ENCODE results near the gene ARHGAP22. TPM values are rescaled to one million over a fixed set of nuclear protein-coding genes. Genes with fewer than 3 reads are reported as not detected.

The ARHGAP22 gene
- polyA plus RNA-seq, 1 of the 3 experiments (the other 2 are of a cell fraction) = 12.4 TPM

DNA sequence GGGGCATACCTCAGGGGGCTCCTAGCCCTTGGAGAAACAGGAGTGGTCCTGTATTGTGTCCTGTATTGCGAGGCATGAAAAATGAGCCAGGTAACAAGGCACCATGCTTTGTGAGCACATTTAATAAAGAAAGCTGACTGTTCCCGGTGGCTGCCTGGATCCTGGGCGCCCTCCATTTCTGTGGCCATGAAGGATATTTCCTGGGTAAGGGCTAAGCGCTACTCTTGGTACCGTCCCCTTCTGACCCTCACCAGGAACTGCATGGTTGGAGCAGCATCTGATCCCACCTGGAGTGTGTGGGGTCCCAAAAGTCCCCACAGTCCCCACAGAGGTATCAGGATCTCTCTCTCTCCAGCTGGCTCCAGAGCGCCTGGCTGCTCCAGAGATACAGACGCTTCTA, 158.9 kb downstream of the ARHGAP22 start:
- Histone ChIP-seq H3K27me3 (ENCODE audit: insufficient read depth) (no peaks in the 10 kb centered on the region), H3K4me1 (ENCODE audit: control insufficient read depth in 1 of 2, insufficient read depth in 2 of 2, low read depth in 1 of 2, low read length in 1 of 2) (peaks cover 12 to 33% of the 10 kb centered on the region in 2 experiments; a peak in 3 of 4 replicates), H3K79me2 (ENCODE audit: insufficient read depth) (no peaks in the 10 kb centered on the region), H4K20me1 (ENCODE audit: insufficient read depth) (peaks cover 24% of the 10 kb centered on the region), H3K27ac (ENCODE audit: low read depth in 2 of 2, low read length in 1 of 2) (no peak overlapping the region), H3K4me3 (ENCODE audit: low read depth in 2 of 2, low read length in 1 of 2) (no peak overlapping the region), H3K36me3 (replicated peaks in 1 of 2; ENCODE audit: control insufficient read depth in 1 of 2, insufficient read depth in 2 of 2, low read length in 1 of 2) (no peaks in the 10 kb centered on the region), H3F3A (replicated peaks; ENCODE audit: insufficient read depth) (peaks cover 22% of the 10 kb centered on the region), H2AFZ (ENCODE audit: low read depth) (no peak overlapping the region), H3K9ac (no peak overlapping the region), H3K4me2 (no peak overlapping the region), H3K9me3 (no peaks in the 10 kb centered on the region), H3K9me2 (no peaks in the 10 kb centered on the region)
- no peak for DNase-seq
- TF ChIP-seq TAF1 (IDR thresholded peaks at IDR 0.05; ENCODE audit: borderline replicate concordance, low read depth, low read length) = no peak
- TF ChIP-seq SIN3A (IDR thresholded peaks at IDR 0.05; ENCODE audit: borderline replicate concordance, low read depth, low read length) = no peak
- no peak for TF ChIP-seq RXRA (IDR thresholded peaks at IDR 0.05; ENCODE audit: borderline replicate concordance, low read depth)
- no peak for TF ChIP-seq NFIC (IDR thresholded peaks at IDR 0.05; ENCODE audit: borderline replicate concordance)
- no peak for TF ChIP-seq NRF1 (IDR thresholded peaks at IDR 0.05; ENCODE audit: low read depth, low read length)
- no peak for TF ChIP-seq FOSL2 (IDR thresholded peaks at IDR 0.05; ENCODE audit: borderline replicate concordance, low read depth)
- no peak for TF ChIP-seq RFX5 (IDR thresholded peaks at IDR 0.05; ENCODE audit: low read length)
- TF ChIP-seq, protein P1, sequence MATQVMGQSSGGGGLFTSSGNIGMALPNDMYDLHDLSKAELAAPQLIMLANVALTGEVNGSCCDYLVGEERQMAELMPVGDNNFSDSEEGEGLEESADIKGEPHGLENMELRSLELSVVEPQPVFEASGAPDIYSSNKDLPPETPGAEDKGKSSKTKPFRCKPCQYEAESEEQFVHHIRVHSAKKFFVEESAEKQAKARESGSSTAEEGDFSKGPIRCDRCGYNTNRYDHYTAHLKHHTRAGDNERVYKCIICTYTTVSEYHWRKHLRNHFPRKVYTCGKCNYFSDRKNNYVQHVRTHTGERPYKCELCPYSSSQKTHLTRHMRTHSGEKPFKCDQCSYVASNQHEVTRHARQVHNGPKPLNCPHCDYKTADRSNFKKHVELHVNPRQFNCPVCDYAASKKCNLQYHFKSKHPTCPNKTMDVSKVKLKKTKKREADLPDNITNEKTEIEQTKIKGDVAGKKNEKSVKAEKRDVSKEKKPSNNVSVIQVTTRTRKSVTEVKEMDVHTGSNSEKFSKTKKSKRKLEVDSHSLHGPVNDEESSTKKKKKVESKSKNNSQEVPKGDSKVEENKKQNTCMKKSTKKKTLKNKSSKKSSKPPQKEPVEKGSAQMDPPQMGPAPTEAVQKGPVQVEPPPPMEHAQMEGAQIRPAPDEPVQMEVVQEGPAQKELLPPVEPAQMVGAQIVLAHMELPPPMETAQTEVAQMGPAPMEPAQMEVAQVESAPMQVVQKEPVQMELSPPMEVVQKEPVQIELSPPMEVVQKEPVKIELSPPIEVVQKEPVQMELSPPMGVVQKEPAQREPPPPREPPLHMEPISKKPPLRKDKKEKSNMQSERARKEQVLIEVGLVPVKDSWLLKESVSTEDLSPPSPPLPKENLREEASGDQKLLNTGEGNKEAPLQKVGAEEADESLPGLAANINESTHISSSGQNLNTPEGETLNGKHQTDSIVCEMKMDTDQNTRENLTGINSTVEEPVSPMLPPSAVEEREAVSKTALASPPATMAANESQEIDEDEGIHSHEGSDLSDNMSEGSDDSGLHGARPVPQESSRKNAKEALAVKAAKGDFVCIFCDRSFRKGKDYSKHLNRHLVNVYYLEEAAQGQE (IDR thresholded peaks at IDR 0.05; ENCODE audit: low read depth, low read length) = no peak
- TF ChIP-seq, protein P2, sequence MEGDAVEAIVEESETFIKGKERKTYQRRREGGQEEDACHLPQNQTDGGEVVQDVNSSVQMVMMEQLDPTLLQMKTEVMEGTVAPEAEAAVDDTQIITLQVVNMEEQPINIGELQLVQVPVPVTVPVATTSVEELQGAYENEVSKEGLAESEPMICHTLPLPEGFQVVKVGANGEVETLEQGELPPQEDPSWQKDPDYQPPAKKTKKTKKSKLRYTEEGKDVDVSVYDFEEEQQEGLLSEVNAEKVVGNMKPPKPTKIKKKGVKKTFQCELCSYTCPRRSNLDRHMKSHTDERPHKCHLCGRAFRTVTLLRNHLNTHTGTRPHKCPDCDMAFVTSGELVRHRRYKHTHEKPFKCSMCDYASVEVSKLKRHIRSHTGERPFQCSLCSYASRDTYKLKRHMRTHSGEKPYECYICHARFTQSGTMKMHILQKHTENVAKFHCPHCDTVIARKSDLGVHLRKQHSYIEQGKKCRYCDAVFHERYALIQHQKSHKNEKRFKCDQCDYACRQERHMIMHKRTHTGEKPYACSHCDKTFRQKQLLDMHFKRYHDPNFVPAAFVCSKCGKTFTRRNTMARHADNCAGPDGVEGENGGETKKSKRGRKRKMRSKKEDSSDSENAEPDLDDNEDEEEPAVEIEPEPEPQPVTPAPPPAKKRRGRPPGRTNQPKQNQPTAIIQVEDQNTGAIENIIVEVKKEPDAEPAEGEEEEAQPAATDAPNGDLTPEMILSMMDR (IDR thresholded peaks at IDR 0.05) = no peak
- TF ChIP-seq, protein P3, sequence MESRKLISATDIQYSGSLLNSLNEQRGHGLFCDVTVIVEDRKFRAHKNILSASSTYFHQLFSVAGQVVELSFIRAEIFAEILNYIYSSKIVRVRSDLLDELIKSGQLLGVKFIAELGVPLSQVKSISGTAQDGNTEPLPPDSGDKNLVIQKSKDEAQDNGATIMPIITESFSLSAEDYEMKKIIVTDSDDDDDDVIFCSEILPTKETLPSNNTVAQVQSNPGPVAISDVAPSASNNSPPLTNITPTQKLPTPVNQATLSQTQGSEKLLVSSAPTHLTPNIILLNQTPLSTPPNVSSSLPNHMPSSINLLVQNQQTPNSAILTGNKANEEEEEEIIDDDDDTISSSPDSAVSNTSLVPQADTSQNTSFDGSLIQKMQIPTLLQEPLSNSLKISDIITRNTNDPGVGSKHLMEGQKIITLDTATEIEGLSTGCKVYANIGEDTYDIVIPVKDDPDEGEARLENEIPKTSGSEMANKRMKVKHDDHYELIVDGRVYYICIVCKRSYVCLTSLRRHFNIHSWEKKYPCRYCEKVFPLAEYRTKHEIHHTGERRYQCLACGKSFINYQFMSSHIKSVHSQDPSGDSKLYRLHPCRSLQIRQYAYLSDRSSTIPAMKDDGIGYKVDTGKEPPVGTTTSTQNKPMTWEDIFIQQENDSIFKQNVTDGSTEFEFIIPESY (IDR thresholded peaks at IDR 0.05; ENCODE audit: borderline replicate concordance, low read depth) = no peak
- no peak for TF ChIP-seq POLR2AphosphoS5 (IDR thresholded peaks at IDR 0.05; ENCODE audit: low read depth, low read length)
- TF ChIP-seq GATA2 (CRISPR knock-in tag; IDR thresholded peaks at IDR 0.05) = no peak
- TF ChIP-seq ELF1 (IDR thresholded peaks at IDR 0.05) = no peak
- TF ChIP-seq, protein P4, sequence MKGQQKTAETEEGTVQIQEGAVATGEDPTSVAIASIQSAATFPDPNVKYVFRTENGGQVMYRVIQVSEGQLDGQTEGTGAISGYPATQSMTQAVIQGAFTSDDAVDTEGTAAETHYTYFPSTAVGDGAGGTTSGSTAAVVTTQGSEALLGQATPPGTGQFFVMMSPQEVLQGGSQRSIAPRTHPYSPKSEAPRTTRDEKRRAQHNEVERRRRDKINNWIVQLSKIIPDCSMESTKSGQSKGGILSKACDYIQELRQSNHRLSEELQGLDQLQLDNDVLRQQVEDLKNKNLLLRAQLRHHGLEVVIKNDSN (IDR thresholded peaks at IDR 0.05; ENCODE audit: borderline replicate concordance, low read depth) = no peak
- TF ChIP-seq, protein P5, sequence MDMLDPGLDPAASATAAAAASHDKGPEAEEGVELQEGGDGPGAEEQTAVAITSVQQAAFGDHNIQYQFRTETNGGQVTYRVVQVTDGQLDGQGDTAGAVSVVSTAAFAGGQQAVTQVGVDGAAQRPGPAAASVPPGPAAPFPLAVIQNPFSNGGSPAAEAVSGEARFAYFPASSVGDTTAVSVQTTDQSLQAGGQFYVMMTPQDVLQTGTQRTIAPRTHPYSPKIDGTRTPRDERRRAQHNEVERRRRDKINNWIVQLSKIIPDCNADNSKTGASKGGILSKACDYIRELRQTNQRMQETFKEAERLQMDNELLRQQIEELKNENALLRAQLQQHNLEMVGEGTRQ (IDR thresholded peaks at IDR 0.05; ENCODE audit: borderline replicate concordance, low read depth, low read length) = no peak
- no peak for TF ChIP-seq TCF12 (IDR thresholded peaks at IDR 0.05)
- TF ChIP-seq MXI1 (IDR thresholded peaks at IDR 0.05; ENCODE audit: low read depth, low read length) = no peak
- no peak for TF ChIP-seq RCOR1 (IDR thresholded peaks at IDR 0.05; ENCODE audit: low read length)
- ChIA-PET POLR2A (interaction anchor here (1.3 kb wide), 1 partner anchor 9 kb away, joined by 3 read pairs; no protein-coding TSS in a partner anchor), CTCF (interaction anchor here (1.1 to 7.6 kb wide), 15 partner anchors 9 to 211 kb away, joined by 3 to 94 read pairs (median 7); no protein-coding TSS in a partner anchor)
- 83% methylated on average over 6 of the region's 7 CpGs for WGBS (ENCODE audit: low lambda C conversion rate)
